MCF 10A (cell line): ENCODE results near the gene NINJ2. TPM values are rescaled to one million over a fixed set of nuclear protein-coding genes. Genes with fewer than 3 reads are reported as not detected.

ENCODE experiments used
- BruUV-seq: library from RNA; stranded (reverse); fragments of 400-500 nt; replicated peaks from 2 replicates; lab custom pipeline; 2021; lab: Mats Ljungman, UMichigan
- CTCF ChIA-PET: fragments of 300-600 bp; sonication (Branson Sonifier 250); formaldehyde crosslinking; extraction: SDS; loops from one replicate; lab custom pipeline; 2021; ENCODE audit warnings: antibody characterized with exemption, inconsistent platforms; lab: Yijun Ruan, JAX
- POLR2A ChIA-PET: fragments of 300-600, 350-650 bp; sonication (Branson Sonifier 250); formaldehyde crosslinking; extraction: SDS; loops from one replicate; lab custom pipeline; 2020; ENCODE audit warnings: antibody characterized with exemption, inconsistent platforms; lab: Yijun Ruan, JAX
- DNase-seq: peaks from one replicate; pipeline ENCODE4 v3.0.0-alpha.2; 2018; ENCODE audit not compliant: unreplicated experiment
- H3K27ac Mint-ChIP-seq: one replicate; pipeline ENCODE4 v1.8.0; 2022; ENCODE audit warnings: mild to moderate bottlenecking, low read depth, mixed read lengths; ENCODE audit not compliant: unreplicated experiment
- H3K27me3 Mint-ChIP-seq: one replicate; pipeline ENCODE4 v1.8.0; 2022; ENCODE audit warnings: mixed read lengths; ENCODE audit not compliant: insufficient read depth, unreplicated experiment
- H3K36me3 Mint-ChIP-seq: one replicate; pipeline ENCODE4 v1.8.0; 2022; ENCODE audit warnings: mild to moderate bottlenecking, moderate library complexity, mixed read lengths; ENCODE audit not compliant: insufficient read depth, unreplicated experiment
- H3K4me1 Mint-ChIP-seq: one replicate; pipeline ENCODE4 v1.8.0; 2022; ENCODE audit warnings: mixed read lengths; ENCODE audit not compliant: insufficient read depth, unreplicated experiment
- H3K4me3 Mint-ChIP-seq: one replicate; pipeline ENCODE4 v1.8.0; 2022; ENCODE audit warnings: mild to moderate bottlenecking, moderate library complexity, mixed read lengths; ENCODE audit not compliant: unreplicated experiment
- H3K9me3 Mint-ChIP-seq: one replicate; pipeline ENCODE4 v1.8.0; 2022; ENCODE audit warnings: mixed read lengths; ENCODE audit not compliant: unreplicated experiment
- intact Hi-C: fragments of 100-400 bp; cut with micrococcal nuclease; formaldehyde crosslinking; loops from 2 replicates; pipeline ENCODE4 v1.14.1; 2022
- total RNA-seq: library from RNA; stranded (reverse); gene quantifications from 2 replicates; pipeline ENCODE4 v1.2.3, GENCODE V29; 2022
- TF ChIP-seq, protein P1 (sequence below): fragments of 200-600 bp; IDR thresholded peaks from one replicate; pipeline ENCODE4 v1.8.0; 2022; ENCODE audit warnings: antibody characterized with exemption, mild to moderate bottlenecking; ENCODE audit not compliant: unreplicated experiment

NINJ2 gene
- total RNA-seq, 1 experiment from 2014 or later, result not detected

DNA sequence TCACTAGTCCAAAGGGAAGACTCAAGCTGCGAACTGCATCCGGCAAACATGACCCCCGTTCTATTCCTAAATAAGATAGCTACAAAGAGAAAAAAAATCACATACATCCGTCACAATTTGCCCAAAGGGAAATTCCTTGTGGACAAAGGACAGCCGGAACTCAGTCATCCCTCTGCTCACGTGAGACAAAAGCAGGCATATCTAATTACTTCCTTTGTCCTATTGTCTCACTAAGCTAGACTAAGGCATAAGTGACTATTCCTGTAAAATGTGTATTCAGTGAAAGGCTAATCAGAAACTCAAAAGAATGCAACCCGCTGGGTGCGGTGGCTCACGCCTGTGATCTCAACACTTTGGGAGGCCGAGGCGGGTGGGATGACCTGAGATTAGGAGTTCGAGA is 27.2 kb upstream of the NINJ2 start:
- CTCF ChIA-PET, result no interaction called here
- Mint-ChIP-seq H3K27me3 (no peaks in the 10 kb centered on the region), H3K27ac (no peak overlapping the region), H3K36me3 (no peaks in the 10 kb centered on the region), H3K4me1 (no peaks in the 10 kb centered on the region), H3K4me3 (no peak overlapping the region), H3K9me3 (peaks cover 6% of the 10 kb centered on the region)
- intact Hi-C loops, result no loop called here
- BruUV-seq, result no TSS peak
- TF ChIP-seq, protein P1, sequence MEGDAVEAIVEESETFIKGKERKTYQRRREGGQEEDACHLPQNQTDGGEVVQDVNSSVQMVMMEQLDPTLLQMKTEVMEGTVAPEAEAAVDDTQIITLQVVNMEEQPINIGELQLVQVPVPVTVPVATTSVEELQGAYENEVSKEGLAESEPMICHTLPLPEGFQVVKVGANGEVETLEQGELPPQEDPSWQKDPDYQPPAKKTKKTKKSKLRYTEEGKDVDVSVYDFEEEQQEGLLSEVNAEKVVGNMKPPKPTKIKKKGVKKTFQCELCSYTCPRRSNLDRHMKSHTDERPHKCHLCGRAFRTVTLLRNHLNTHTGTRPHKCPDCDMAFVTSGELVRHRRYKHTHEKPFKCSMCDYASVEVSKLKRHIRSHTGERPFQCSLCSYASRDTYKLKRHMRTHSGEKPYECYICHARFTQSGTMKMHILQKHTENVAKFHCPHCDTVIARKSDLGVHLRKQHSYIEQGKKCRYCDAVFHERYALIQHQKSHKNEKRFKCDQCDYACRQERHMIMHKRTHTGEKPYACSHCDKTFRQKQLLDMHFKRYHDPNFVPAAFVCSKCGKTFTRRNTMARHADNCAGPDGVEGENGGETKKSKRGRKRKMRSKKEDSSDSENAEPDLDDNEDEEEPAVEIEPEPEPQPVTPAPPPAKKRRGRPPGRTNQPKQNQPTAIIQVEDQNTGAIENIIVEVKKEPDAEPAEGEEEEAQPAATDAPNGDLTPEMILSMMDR, result no peak
- DNase-seq, result no peak
- POLR2A ChIA-PET, result interaction anchor here (0.7 kb wide), 1 partner anchor 38 kb away, joined by 4 read pairs; no protein-coding TSS in a partner anchor

DNA sequence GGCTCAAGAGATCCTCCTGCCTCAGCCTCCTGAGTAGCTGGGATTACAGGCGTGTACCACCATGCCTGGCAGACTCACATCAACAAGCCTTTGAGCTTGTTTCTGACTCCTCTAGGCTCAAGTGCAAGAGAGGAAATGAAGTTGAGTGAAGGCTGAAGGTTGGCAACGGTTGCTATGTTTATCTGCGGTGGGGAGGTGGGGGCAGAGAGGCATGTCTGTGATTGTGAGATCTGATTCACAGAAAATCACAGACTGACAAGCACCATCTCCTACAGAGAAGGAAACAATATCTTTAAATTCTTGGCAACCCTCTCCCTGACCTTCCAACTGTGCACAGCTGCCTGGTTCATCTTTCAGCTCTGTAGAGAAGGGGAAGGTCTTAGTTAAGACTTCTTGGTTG is 22.1 kb upstream of the NINJ2 start:
- DNase-seq, result no peak
- Mint-ChIP-seq H3K27me3 (no peaks in the 10 kb centered on the region), H3K9me3 (no peaks in the 10 kb centered on the region), H3K4me1 (no peaks in the 10 kb centered on the region), H3K36me3 (no peaks in the 10 kb centered on the region), H3K27ac (no peak overlapping the region), H3K4me3 (no peak overlapping the region)
- POLR2A ChIA-PET, result no interaction called here
- TF ChIP-seq, protein P1, result no peak
- intact Hi-C loops, result no loop called here
- CTCF ChIA-PET, result no interaction called here
- BruUV-seq, result no TSS peak

GRCh38 chr12:684416-684815 is 21.2 kb upstream of the NINJ2 start:
- CTCF ChIA-PET, result no interaction called here
- intact Hi-C loops, result no loop called here
- TF ChIP-seq, protein P1, result no peak
- Mint-ChIP-seq H3K27me3 (no peaks in the 10 kb centered on the region), H3K27ac (no peak overlapping the region), H3K9me3 (no peaks in the 10 kb centered on the region), H3K4me3 (no peak overlapping the region), H3K36me3 (no peaks in the 10 kb centered on the region), H3K4me1 (no peaks in the 10 kb centered on the region)
- no TSS peak for BruUV-seq
- DNase-seq, result no peak
- POLR2A ChIA-PET, result no interaction called here

- DNase-seq, result no peak
- intact Hi-C loops, result no loop called here
- Mint-ChIP-seq H3K36me3 (no peaks in the 10 kb centered on the region), H3K27me3 (no peaks in the 10 kb centered on the region), H3K9me3 (no peaks in the 10 kb centered on the region), H3K4me1 (no peaks in the 10 kb centered on the region), H3K4me3 (no peak overlapping the region), H3K27ac (no peak overlapping the region)
- BruUV-seq, result no TSS peak
- ChIA-PET CTCF (no interaction called here), POLR2A (no interaction called here)
- TF ChIP-seq, protein P1, result no peak
Observed at GRCh38 chr12:681568-682256, 18.5 kb upstream of the NINJ2 start.
